Heart left ventricle (tissue), 16 donors: Measurements from ENCODE around the gene NLRP13. TPM values are rescaled to one million over a fixed set of nuclear protein-coding genes. Genes with fewer than 3 reads are reported as not detected.

Experiments used
- ATAC-seq, 4 donors: fragments of 200-7000 bp; cut with Tn5 transposase; one replicate each; pipeline ENCODE4 v1.9.1; 2020 to 2022; ENCODE audit warnings: moderate library complexity in 4 of 4, mild to moderate bottlenecking in 3 of 4, moderate number of reproducible peaks in 1 of 4
- DNase-seq, 5 donors: peaks; one replicate each; pipeline ENCODE4 v3.0.0-alpha.2; 2020
- H3K27ac ChIP-seq, 12 donors: fragments of 200-600 bp; sonication (generic) in 4 of 12; one replicate each; pipeline versions ENCODE4 v1.5.0 to v1.8.0; 2016 to 2022; ENCODE audit warnings: mild to moderate bottlenecking in 2 of 12
- H3K27me3 ChIP-seq, 9 donors: fragments of 200-600 bp; sonication (generic) in 2 of 9; one replicate each; pipeline versions ENCODE4 v1.5.1 to v1.8.0; 2016 to 2022; ENCODE audit warnings: mild to moderate bottlenecking in 3 of 9
- H3K36me3 ChIP-seq, 9 donors: fragments of 200-600 bp; sonication (generic) in 2 of 9; one replicate each; pipeline versions ENCODE4 v1.5.0 to v1.8.0; 2018 to 2022; ENCODE audit warnings: mild to moderate bottlenecking in 2 of 9
- H3K4me1 ChIP-seq, 12 donors: fragments of 200-600 bp; sonication (generic) in 4 of 12; one replicate each; pipeline versions ENCODE4 v1.5.0 to v1.8.0; 2016 to 2022; ENCODE audit warnings: mild to moderate bottlenecking in 3 of 12
- H3K4me3 ChIP-seq, 12 donors: fragments of 200-600 bp; sonication (generic) in 4 of 12; one replicate each; pipeline versions ENCODE4 v1.5.0 to v1.8.0; 2017 to 2022; ENCODE audit warnings: mild to moderate bottlenecking in 9 of 12, moderate library complexity in 4 of 12
- H3K9me3 ChIP-seq, 12 donors: fragments of 200-600 bp; sonication (generic) in 4 of 12; one replicate each; pipeline versions ENCODE4 v1.5.0 to v1.8.0; 2016 to 2022; ENCODE audit warnings: mild to moderate bottlenecking in 1 of 12
- POLR2A ChIP-seq, 2 donors: fragments of 450-650 bp; IDR thresholded peaks; one replicate each; pipeline ENCODE4 v1.6.1; 2017; ENCODE audit warnings: antibody characterized with exemption in 2 of 2, mild to moderate bottlenecking in 2 of 2, moderate library complexity in 2 of 2
- WGBS, 4 donors: extraction: QIAGEN DNeasy Blood & Tissue Kit in 2 of 4; methylation state at CpG; one replicate each; pipeline versions ENCODE4 v1.1.5 to v1.1.7; 2013 to 2018; 5-methylcytosine and 5-hydroxymethylcytosine counted together
- intact Hi-C, 10 donors: fragments of 100-400 bp; cut with DNase I; formaldehyde crosslinking; loops; one replicate each; pipeline versions ENCODE4 v1.11.1 to v1.14.2; 2022
- polyA plus RNA-seq, 2 donors: library from polyadenylated mRNA; stranded (reverse); fragments of 200-250 nt; gene quantifications; one replicate each; pipeline ENCODE4 v1.2.3, GENCODE V29; 2013
- total RNA-seq, 9 donors: library from RNA; depleted of rRNA in 2 of 9; stranded (reverse); fragments of >200 nt in 2 of 9; fragmentation: NEBNext Ultra II Directional in 3 of 9; extraction: Animal tissue kit (Norgen Biotek cat#: 25700) in 3 of 9; gene quantifications; one replicate each; pipeline versions ENCODE4 v1.1.0 to v1.2.4, GENCODE V29; 2016 to 2023
- TF ChIP-seq, protein P1 (sequence below), 12 donors: fragments of 200-600 bp; sonication (generic) in 4 of 12; IDR thresholded peaks; one replicate each; pipeline versions ENCODE4 v1.5.0 to v1.8.0; 2018 to 2022; ENCODE audit warnings: antibody characterized with exemption in 12 of 12, mild to moderate bottlenecking in 5 of 12
- donor health status: ischemic (EF 13 %, LVEDD 7.1; RV severe dilation, severe dysfunction).
- donor health status: healthy with polysubstance abuse.
- donor health status: DM: no; HTN: yes; CAD: no.
- donor health status: DM: no; HTN: no; CAD: no.
- donor health status: ischemic (EF 25% LVEDD 6.9; RV normal size, moderate dysfunction).
- donor health status: ischemic (EF 25% LVEDD 5.7; RV mildly dilated, moderate dysfunction).
- donor health status: healthy.
- donor health status: DM: yes; HTN: yes; CAD: no.
- donor health status: ischemic (EF 35%, LVEDD 5.7; RV mildly dilated, moderate dysfunction).
- donor health status: nonischemic (EF 11% LVEDD 7.7; RV severe dilation, severe dysfunction).
- donor health status: DM: yes; HTN: yes; CAD: no.
- donor health status: PGD.
- donor health status: ischemic (EF 29% LVEDD 5.4; RV normal size, mild dysfunction).
- donor health status: nonischemic (EF 23%, LVEDD 6.1; RV moderate dilation, normal function).

NLRP13 gene
- total and polyA plus RNA-seq, 11 donors, result not detected

DNA sequence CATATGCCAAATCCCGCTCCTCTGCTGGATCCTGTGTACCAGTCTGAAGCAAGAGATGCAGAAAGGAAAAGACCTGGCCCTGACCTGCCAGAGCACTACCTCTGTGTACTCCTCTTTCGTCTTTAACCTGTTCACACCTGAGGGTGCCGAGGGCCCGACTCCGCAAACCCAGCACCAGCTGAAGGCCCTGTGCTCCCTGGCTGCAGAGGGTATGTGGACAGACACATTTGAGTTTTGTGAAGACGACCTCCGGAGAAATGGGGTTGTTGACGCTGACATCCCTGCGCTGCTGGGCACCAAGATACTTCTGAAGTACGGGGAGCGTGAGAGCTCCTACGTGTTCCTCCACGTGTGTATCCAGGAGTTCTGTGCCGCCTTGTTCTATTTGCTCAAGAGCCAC lies 73.7 kb downstream of the NLRP13 start:
- TF ChIP-seq, protein P1, sequence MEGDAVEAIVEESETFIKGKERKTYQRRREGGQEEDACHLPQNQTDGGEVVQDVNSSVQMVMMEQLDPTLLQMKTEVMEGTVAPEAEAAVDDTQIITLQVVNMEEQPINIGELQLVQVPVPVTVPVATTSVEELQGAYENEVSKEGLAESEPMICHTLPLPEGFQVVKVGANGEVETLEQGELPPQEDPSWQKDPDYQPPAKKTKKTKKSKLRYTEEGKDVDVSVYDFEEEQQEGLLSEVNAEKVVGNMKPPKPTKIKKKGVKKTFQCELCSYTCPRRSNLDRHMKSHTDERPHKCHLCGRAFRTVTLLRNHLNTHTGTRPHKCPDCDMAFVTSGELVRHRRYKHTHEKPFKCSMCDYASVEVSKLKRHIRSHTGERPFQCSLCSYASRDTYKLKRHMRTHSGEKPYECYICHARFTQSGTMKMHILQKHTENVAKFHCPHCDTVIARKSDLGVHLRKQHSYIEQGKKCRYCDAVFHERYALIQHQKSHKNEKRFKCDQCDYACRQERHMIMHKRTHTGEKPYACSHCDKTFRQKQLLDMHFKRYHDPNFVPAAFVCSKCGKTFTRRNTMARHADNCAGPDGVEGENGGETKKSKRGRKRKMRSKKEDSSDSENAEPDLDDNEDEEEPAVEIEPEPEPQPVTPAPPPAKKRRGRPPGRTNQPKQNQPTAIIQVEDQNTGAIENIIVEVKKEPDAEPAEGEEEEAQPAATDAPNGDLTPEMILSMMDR (IDR thresholded peaks at IDR 0.05), result no peak
- no peak for TF ChIP-seq POLR2A (IDR thresholded peaks at IDR 0.05)
- no peaks in the 10 kb centered on the region for H3K36me3 ChIP-seq
- no peaks in the 10 kb centered on the region for H3K4me1 ChIP-seq
- no peaks in the 10 kb centered on the region for H3K27me3 ChIP-seq
- intact Hi-C loops, result no loop called here
- H3K9me3 ChIP-seq, result peaks cover 0 to 25% (median 0%) of the 10 kb centered on the region in 12 donors
- no peak for ATAC-seq
- no peak for DNase-seq
- WGBS, 4 donors, result 89% methylated on average over 14 of the region's 14 CpGs
- H3K27ac ChIP-seq, result no peak overlapping the region
- no peak overlapping the region for H3K4me3 ChIP-seq

DNA sequence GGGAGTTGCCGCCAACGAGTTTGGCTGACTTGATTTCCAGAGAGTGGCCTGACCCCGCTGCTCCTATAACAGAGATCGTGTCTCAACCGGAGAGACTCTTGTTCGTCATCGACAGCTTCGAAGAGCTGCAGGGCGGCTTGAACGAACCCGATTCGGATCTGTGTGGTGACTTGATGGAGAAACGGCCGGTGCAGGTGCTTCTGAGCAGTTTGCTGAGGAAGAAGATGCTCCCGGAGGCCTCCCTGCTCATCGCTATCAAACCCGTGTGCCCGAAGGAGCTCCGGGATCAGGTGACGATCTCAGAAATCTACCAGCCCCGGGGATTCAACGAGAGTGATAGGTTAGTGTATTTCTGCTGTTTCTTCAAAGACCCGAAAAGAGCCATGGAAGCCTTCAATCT lies 74.2 kb downstream of the NLRP13 start:
- intact Hi-C loops, result no loop called here
- no peaks in the 10 kb centered on the region for H3K36me3 ChIP-seq

DNA sequence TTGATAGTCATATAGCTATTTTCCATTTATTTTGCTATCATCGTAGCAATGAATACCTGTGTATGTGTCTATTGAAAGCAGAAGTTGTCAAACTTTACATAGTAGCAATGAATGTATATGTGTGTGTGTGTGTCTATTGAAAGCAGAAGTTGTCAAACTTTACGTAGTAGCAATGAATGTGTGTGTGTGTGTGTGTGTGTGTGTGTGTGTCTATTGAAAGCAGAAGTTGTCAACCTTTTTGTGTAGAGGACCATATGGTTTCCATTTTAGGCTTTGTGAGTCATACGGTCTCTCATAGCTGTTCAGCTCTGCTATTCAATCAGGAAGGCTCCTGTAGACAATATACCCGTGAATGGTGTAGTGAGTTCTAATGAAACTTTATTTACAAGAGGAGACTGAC lies 75.0 kb downstream of the NLRP13 start:
- WGBS, 4 donors, result 59 to 70% (median 67%) methylated on average over 4 of the region's 4 CpGs
- no peak overlapping the region for H3K4me3 ChIP-seq
- TF ChIP-seq, protein P1 (IDR thresholded peaks at IDR 0.05), result no peak
- TF ChIP-seq POLR2A (IDR thresholded peaks at IDR 0.05), result no peak
- H3K4me1 ChIP-seq, result no peaks in the 10 kb centered on the region
- H3K9me3 ChIP-seq, result peaks cover 0 to 17% (median 0%) of the 10 kb centered on the region in 12 donors
- no peaks in the 10 kb centered on the region for H3K27me3 ChIP-seq
- intact Hi-C loops, result no loop called here
- no peak for DNase-seq
- no peak for ATAC-seq
- H3K27ac ChIP-seq, result no peak overlapping the region
- H3K36me3 ChIP-seq, result no peaks in the 10 kb centered on the region

More for the DNA sequence above, 74.2 kb downstream of the NLRP13 start:
- Histone ChIP-seq H3K9me3 (peaks cover 0 to 21% (median 0%) of the 10 kb centered on the region in 12 donors), H3K27ac (no peak overlapping the region), H3K27me3 (no peaks in the 10 kb centered on the region), H3K4me1 (no peaks in the 10 kb centered on the region), H3K4me3 (no peak overlapping the region)
- no peak for TF ChIP-seq POLR2A (IDR thresholded peaks at IDR 0.05)
- TF ChIP-seq, protein P1 (IDR thresholded peaks at IDR 0.05), result no peak
- DNase-seq (no peak), ATAC-seq (no peak)
- 87 to 91% (median 89%) methylated on average over 21 to 23 of the region's 23 CpGs for WGBS, 4 donors

DNA sequence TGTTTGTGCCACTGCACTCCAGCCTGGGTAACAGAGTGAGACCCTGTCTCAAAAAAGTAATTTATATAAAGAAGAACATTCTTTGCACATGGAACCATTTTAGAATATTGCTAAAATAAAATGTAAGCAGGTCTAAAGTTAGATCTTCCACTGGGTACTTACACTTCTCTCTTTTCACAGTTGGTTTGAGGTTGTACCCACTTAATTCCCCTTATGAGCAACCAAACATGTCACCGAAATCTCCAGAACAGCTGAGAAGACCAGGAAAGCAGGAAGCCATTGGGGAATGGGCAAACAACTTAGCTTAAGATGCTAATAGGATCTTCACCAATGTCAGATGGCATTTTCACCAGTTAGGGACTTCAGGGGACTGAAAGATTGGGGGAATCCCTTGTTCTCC lies 77.0 kb downstream of the NLRP13 start:
- Histone ChIP-seq H3K9me3 (peaks cover 0 to 17% (median 0%) of the 10 kb centered on the region in 12 donors), H3K4me3 (no peak overlapping the region), H3K27me3 (no peaks in the 10 kb centered on the region), H3K36me3 (no peaks in the 10 kb centered on the region), H3K4me1 (no peaks in the 10 kb centered on the region), H3K27ac (no peak overlapping the region)
- ATAC-seq, result no peak
- intact Hi-C loops, result no loop called here
- DNase-seq, result no peak
- WGBS, 4 donors, result 68 to 89% (median 78%) methylated on average over 1 of the region's 1 CpG
- no peak for TF ChIP-seq POLR2A (IDR thresholded peaks at IDR 0.05)
- TF ChIP-seq, protein P1 (IDR thresholded peaks at IDR 0.05), result no peak

Other genes with a start within 250 kb of the NLRP13 start
- gene NLRP9, start 193.9 kb downstream of the NLRP13 start, total RNA-seq, result not detected
- not detected for gene NLRP9, start 193.9 kb downstream of the NLRP13 start, polyA plus RNA-seq
- gene RFPL4A, start 173.2 kb downstream of the NLRP13 start, total RNA-seq, result not detected
- gene RFPL4A, start 173.2 kb downstream of the NLRP13 start, polyA plus RNA-seq, result not detected
- gene RFPL4AL1, start 163.2 kb downstream of the NLRP13 start, total RNA-seq, result not detected
- gene RFPL4AL1, start 163.2 kb downstream of the NLRP13 start, polyA plus RNA-seq, result not detected
- not detected for gene NLRP11, start 100.3 kb downstream of the NLRP13 start, total RNA-seq
- gene NLRP11, start 100.3 kb downstream of the NLRP13 start, polyA plus RNA-seq, result not detected
- gene NLRP4, start 95.8 kb downstream of the NLRP13 start, total RNA-seq, result not detected
- gene NLRP4, start 95.8 kb downstream of the NLRP13 start, polyA plus RNA-seq, result not detected
- not detected for gene NLRP8, start 15.5 kb upstream of the NLRP13 start, total RNA-seq
- not detected for gene NLRP8, start 15.5 kb upstream of the NLRP13 start, polyA plus RNA-seq
- gene NLRP5, start 54.4 kb upstream of the NLRP13 start, total RNA-seq, result not detected
- gene NLRP5, start 54.4 kb upstream of the NLRP13 start, polyA plus RNA-seq, result not detected
- gene ZNF787, start 189.0 kb upstream of the NLRP13 start, total RNA-seq, result 10 to 100 TPM; 11.6 to 40.8 (median 24.9) TPM
- 10 to 100 TPM; 39.1 to 39.6 TPM for gene ZNF787, start 189.0 kb upstream of the NLRP13 start, polyA plus RNA-seq
- gene ZNF444, start 209.0 kb upstream of the NLRP13 start, total RNA-seq, result 10 to 100 TPM; 14.8 to 35.8 (median 20.1) TPM
- gene ZNF444, start 209.0 kb upstream of the NLRP13 start, polyA plus RNA-seq, result 10 to 100 TPM; 15.9 to 21.4 TPM
- gene GALP, start 243.7 kb upstream of the NLRP13 start, total RNA-seq, result not detected
- gene GALP, start 243.7 kb upstream of the NLRP13 start, polyA plus RNA-seq, result not detected